Measurements from ENCODE around the gene CYB561.

DNA sequence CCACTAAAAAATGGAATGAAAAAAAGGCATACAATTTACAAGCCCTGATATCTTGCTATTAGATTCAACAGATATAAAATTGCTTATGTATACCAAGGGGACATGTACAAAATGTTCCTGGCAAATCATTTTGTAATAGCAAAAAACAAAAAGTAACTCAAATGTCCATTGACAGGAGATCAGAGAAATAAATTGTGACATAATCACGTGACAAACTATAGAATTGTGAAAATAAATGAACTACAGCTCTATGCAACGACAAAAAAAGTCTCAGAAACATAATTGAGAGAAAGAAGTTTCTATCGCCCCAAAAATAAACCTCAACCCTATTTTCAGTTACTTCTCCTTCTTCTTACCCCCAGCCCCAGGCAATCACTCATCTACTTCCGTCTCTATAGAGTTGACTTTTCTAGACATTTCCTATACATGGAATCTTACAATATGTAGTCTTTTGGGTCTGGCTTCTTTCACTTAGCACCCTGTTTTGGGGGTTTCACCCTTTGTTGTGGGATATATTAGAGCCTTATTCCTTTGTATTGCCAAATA lies 18.7 kb upstream of the CYB561 start:
- TF ChIP-seq CTCF (IDR thresholded peaks at IDR 0.05; ENCODE audit: insufficient read depth, low read depth, low read length) (no peak), EZH2 (IDR thresholded peaks at IDR 0.05; ENCODE audit: insufficient read depth, low read length) (no peak)
